GM19328 (cell line): Measurements from ENCODE around the gene PLRG1.
A peak's percentile ranks its signal among the peaks of the same experiment; 100 is the strongest.

ENCODE experiments used
- ATAC-seq: cut with Tn5 transposase; IDR thresholded peaks from one replicate; pipeline ENCODE4 v1.9.1; 2021; ENCODE audit warnings: mild to moderate bottlenecking, moderate library complexity; ENCODE audit not compliant: unreplicated experiment

The PLRG1 gene

DNA sequence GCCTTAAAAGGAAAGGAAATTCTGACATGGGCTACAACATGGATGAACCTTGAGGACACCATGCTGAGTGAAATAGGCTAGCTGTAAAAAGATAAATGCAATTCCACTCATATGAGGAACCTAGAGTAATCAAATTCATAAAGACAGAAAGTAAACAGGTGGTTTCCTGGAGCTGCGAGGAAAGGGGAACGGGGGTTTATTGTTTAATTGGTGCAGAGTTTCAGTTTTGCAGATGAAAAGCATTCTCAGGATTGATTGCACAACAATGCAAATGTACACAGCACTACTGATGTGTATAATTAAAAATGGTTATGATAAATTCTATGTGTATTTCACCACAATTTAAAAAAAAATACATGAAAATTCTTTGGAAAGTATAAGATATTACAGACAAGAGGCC lies 24.0 kb downstream of the PLRG1 start:
- no peak for ATAC-seq

GRCh38 chr4:154521607-154522006 lies 28.6 kb downstream of the PLRG1 start:
- no peak for ATAC-seq

DNA sequence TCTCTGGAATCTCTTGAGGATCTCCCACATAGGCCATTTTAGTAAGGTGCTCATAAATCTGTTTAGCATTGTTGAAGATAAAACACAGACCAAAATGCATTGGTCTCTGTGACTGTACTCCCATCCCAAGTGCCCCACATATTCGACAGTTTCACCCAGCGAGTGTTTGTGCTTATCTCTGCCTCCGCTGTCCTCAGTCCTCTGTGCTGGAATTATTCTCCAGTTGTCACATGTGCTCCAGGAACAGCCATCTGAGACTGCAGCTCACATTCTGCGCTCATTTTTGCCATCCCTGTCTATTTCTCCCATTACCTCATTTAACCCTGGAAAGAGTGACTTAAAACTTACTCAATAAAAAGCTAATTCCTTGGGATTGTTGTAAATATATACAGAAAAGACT lies 31.0 kb downstream of the PLRG1 start:
- no peak for ATAC-seq

DNA sequence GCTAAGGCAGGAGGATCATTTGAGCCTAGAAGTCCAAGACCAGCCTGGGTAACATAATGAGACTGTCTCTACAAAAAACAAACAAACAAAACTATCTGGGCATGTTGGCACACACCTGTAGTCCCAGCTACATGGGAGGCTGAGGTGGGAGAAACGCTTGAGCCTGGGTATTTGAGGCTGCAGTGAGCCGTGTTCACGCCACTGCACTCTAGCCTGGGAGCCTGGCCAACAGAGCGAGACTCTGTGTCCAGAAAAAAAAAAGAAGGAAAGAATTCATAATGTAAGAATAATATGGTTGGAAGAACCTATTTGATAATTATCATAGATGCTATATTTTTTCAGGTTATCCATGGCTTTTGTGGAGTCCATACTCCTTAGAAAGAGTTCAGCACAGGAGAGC lies 32.6 kb downstream of the PLRG1 start:
- no peak for ATAC-seq

DNA sequence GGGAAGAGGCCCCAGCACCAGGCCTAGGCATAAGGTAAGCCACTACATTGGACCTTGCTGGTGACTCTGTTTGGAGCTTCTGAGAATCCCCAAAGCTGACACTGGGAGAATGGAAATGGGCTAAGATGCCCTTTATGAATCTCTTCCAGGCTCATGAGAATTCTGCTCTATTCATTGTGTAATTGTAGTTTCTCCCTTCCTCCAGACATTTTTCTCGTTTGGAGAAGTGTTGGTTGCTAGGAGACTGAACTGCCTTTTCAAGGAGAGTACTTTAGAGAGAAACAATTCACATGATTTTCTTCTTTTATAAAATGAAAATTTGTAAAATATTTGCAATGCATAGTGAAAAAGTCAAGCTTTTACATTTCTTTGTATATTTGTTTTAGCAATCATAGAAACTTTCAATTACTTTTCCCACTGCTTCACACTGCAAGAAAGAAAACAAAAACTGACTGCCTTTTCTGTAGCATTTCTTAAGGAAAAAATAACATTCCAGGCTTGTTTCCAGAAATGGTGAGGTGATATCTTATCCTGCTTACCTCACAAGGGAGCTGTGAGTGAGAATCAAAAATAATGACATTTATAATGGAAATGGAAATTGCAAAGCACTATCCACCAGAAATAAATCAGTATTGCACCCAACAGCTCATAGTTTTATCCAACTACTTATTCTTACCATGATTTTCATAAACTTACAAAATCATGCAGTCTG lies 33.7 kb downstream of the PLRG1 start:
- ATAC-seq = no peak

GRCh38 chr4:154511981-154512380 lies 38.2 kb downstream of the PLRG1 start:
- no peak for ATAC-seq

GRCh38 chr4:154511548-154511947 lies 38.7 kb downstream of the PLRG1 start:
- ATAC-seq = no peak

GRCh38 chr4:154507156-154507555 lies 43.0 kb downstream of the PLRG1 start:
- ATAC-seq = no peak

DNA sequence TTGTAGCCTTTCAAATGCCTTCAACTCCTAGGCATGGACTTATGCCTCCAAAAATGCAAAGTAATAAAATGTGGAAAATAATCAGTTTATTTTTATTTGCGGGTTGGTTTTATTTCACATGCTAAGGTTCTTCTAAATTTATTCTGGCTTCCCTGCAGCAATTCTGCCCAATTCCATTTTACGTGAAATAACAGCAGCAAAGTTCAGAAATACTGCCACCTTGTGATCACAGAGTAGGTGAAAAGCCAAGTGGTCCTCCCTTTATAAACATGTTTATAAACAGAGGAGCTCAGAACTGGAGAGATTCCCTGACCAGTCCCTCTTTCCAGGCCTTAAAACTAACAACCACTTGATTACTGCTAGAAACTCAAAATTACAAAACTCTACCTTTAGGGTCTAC lies 43.9 kb downstream of the PLRG1 start:
- no peak for ATAC-seq

GRCh38 chr4:154503598-154503997 lies 46.6 kb downstream of the PLRG1 start:
- no peak for ATAC-seq

DNA sequence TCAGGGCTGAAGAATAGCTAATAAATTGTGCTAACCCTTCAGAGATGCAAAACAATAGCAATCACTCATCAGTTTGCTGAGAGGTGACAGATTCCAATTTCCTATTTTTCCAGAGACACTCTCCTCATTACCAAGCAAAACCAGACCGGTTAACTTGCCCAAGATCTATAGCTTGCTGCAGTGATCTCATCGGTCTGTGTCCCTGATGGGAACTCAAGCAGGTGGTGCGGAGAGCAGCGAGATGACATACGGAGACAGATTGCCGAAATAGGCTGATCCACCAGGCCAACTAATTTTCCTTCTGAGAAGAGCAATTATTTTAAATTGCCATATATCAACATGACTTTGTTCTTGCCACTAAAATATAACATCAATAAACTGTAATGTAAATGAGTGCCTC lies 48.1 kb downstream of the PLRG1 start:
- ATAC-seq = no peak

DNA sequence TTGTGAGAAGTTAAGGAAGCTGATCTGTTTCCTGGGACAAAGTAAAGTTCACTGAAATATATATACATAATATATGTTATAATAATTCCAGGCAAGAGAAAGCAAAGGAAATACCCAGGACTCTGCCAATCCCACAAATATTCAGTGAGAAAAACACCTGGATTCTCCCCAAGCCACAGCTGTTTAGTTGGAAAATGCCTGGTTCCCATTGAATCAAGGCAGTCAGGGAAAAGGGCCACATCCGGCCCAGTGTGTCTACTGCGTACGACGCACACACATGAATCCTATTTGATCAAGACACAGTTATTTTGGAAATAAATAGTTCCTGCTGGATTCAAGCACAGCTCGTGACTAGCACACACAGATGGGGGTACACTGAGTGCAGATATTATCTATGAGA lies 52.3 kb downstream of the PLRG1 start:
- ATAC-seq = no peak

DNA sequence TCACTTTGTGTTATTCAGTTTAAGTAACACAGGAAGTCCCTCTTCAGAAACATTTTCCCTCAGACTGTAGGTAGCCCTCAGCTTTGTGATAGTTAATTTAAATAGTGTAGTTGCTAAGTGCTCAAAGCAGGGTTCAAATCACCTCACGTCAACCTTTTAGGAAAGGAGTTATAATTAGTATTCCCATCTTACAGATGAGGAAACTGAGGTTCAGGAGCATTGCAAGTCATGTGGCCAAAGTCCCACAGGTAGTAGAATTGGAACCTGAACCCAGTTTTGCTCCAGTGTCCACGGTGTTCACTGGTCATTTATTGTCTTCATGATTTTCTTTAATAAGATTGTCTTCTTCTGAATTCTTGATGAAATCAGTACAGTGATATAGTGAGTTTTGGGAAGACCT lies 54.3 kb downstream of the PLRG1 start:
- no peak for ATAC-seq

DNA sequence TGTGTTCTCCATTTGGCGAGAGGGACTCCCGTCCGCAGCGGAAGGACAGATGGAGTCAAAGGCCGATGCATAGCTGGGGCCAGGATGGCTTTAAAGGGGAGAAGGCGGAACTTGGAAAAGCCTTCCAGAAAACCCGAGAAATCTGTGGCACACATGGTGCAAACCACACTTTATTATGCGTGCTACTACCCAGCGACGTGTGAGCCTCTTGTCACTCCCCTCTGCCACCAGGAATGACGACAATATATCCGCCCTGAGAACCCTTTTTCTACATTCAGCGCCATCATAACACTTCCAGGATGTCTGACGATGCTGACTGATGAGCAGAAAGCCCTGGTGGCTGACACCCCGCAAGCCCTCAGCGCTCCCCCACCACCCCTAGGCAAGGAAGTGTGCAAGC lies 57.9 kb downstream of the PLRG1 start:
- ATAC-seq = no peak

DNA sequence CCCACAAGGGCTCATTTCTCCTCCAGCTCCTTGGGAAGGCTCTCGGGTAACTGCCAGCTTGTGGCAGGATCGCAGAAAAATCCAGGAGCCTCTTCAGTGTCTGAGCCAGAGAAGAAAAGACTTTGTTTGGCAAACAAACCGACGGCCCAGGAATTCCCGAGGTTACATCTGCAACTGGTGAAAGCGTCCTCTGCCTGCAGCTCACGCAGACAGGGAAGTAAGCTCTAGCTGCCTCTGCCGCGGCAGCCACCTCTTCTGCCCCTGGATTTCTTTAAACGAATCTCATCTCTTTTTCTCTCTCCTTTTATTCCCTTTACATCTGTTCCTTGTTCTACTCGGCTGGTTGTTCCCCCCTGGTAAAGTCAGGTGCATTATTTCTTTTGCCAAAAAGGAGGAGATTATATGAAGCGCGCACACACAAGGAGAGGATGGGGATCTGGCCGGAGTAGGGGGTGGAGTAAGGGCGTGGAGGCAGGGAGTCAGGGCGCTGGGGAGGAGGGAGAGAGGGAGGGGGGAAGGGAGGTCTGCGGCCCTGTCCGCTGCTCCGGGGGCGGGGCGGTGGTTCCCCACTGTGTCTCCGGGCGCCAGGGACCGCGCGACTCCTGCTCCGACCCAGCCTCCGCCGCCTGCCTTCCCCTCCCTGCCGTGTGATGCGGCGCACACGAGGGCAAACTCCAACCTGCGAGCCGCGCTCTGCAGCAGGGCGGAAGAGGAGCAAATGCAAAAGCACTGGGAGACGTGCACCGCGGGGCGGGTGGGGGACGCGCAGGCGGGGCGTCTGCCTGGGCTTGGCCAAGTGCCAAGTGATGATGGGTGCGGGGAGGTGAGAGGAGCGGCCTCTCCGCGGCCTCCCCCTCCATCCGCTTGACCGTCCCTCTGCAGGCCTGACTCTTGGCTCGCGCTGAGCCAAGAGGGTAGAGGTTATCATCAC lies 58.6 kb downstream of the PLRG1 start, which contains the start of gene DCHS2:
Gene DCHS2, minus strand, starts transcription at position 459 of the 931 bp plus-strand sequence. Its CDS starts 444 bp downstream, at position 15.
- ATAC-seq = peak; percentile 58

DNA sequence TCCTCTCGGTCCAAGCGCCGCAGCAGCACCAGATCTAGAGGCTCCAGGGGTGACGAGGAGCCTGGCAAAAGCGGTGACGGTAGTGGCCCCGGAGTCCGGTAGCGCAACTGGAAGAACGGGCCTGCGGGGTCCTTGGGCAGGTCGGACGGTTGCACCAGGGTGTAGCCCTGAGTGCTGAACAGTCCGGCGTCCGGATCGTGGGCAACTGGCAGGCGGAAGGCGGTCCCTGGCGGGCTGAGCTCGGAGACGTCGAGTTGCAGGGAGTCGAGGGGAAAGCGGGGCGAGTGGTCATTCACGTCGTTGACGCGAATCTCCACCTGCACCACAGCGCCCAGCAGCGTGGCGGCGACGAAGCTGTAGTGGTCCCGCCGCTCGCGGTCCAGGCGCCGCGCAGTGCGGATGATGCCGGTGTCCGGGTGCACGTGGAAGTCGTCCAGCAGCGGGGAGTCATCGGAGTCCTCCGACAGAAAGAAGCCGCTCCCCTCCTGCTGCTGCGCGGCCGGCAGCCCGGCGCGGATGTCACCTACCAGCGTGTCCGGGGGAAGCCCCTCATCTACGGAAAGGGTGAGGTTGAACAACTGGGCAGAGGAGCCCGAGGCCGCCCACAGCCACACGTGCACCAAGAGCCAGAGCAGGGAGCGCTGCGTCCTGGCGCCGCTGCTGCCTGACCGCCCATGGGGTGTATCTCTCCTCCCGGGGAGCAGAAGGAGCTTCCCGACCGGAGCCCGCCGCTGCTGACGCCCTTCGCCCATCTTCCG lies 59.4 kb downstream of the PLRG1 start:
- peak; percentile 36 for ATAC-seq

DNA sequence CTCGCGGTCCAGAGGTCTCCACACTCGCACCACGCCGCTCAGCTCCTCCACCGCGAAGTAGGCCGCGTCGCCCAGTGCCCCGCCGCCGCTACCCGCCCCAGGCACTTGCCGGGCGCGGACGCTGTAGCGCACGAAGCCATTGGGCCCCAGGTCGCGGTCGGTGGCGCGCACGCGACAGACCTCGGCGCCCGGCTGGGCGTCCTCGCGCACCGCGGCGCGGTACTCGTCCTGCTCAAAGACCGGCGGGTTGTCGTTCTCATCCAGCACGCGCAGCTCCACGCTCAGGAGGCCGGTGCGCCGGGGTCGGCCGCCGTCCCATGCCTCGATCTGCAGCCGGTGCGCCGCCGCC lies 60.0 kb downstream of the PLRG1 start:
- ATAC-seq = no peak

- no peak for ATAC-seq
Measured at GRCh38 chr4:154489558-154490233, 60.5 kb downstream of the PLRG1 start.

DNA sequence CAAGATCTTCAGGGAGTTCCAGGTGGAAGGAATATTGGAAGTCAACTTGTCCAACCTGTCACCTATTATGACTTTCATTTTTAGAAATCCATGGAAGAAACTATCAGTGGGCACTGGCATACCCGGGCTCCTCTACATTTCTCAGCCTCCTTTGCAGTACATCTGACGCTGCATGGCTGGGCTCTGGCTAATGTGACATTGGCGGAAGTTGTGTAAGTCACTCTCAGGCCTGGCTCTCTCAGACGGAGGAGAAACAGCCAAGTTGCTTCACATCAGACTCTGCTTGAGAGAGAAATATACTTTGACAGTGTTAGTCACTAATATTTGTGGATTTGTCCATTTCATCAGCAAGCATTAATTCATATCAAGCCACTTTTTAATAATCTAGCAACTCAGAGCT lies 63.1 kb downstream of the PLRG1 start:
- no peak for ATAC-seq

DNA sequence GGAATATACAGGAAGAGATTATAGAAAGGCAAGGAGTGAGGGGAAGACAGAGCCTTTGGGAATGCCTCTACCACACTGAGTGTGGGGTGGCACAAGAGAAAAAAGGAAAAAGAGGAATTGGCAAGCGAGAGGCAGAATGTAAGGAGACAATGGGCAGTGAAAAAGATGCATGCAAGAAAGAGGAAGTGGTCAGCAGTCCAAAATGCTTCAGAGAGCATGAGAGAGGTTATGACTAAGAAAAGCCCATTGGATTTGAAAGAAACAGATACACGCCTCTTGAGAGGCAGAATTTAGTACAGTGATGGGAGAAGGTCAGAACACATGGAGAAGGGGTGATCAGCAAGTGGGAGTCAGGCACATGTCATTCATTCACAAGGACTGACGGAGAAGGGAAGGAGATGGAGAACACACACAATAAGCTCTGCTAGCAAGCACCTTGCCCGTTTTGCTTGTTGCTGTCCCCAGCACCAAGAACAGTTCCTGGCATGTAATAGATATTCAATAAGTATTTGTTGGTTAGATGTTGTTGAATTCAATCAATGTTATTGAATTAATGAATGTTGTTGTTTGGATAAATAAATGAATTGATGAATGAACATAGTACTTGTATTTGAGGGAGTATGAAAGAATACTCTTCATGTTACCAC lies 65.0 kb downstream of the PLRG1 start:
- peak; percentile 91 for ATAC-seq
